Spleen (tissue), 7 donors: ENCODE measurements around the gene EEIG1.
A peak's percentile ranks its signal among the peaks of the same experiment; 100 is the strongest.

Experiments
- POLR2AphosphoS5 ChIP-seq, 3 donors: sonication (generic); formaldehyde crosslinking; IDR thresholded peaks; one replicate each; pipeline ENCODE4 v1.5.1; 2017; ENCODE audit warnings: antibody characterized with exemption in 3 of 3
- TF ChIP-seq, protein P1 (sequence below), 11 experiments: fragments of 200-600 bp in 7 of 11; fragments of 450-650 bp in 4 of 11; sonication (generic) in 4 of 11; IDR thresholded peaks in 8 of 11; conservative IDR thresholded peaks in 3 of 11; 1 replicate in 7 of 11; 2 replicates in 4 of 11; pipeline versions ENCODE4 v1.4.0 to v1.8.0; 2016 to 2021; ENCODE audit warnings: antibody characterized with exemption in 11 of 11, inconsistent platforms in 4 of 11, mild to moderate bottlenecking in 1 of 11
- donor health status: DM: no; HTN: no; CAD: no; lungs with moderate emphysema.
- donor health status: DM: no; HTN: no; CAD: no.
- donor health status: DM: no; HTN: no; CAD: no.

DNA sequence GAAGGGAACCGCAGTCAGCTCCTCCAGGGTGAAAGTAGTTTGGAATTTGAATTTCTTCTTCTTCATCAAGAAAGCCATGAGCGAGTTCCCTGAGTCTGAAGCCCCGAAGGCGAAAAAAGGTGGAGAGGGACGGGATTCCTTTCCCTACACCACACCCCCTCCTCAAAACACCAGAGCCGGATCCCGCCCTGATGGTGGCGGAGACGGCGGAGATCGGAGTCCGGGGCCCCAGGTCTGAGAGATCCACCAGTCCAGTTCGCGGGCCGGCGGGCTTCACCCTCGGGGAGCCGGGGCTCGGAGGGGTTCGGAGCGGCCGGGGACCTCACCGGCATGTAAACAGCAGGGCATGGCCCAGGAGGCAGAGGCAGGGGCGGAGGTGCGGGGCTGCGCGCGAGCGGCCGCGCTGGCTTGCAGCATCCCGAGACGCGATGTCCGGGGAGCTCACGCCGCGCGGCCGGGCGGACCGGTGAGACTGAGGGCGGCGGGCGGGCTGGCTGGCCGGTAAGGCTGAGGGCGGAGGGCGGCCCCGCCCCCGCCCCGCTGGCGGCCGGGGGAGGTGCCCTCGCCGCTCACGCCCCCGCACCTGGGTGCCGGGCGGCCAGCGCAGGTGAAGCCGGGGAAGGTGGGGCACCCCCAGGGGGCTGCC, 606 bp downstream of the EEIG1 start:
- TF ChIP-seq, protein P1, sequence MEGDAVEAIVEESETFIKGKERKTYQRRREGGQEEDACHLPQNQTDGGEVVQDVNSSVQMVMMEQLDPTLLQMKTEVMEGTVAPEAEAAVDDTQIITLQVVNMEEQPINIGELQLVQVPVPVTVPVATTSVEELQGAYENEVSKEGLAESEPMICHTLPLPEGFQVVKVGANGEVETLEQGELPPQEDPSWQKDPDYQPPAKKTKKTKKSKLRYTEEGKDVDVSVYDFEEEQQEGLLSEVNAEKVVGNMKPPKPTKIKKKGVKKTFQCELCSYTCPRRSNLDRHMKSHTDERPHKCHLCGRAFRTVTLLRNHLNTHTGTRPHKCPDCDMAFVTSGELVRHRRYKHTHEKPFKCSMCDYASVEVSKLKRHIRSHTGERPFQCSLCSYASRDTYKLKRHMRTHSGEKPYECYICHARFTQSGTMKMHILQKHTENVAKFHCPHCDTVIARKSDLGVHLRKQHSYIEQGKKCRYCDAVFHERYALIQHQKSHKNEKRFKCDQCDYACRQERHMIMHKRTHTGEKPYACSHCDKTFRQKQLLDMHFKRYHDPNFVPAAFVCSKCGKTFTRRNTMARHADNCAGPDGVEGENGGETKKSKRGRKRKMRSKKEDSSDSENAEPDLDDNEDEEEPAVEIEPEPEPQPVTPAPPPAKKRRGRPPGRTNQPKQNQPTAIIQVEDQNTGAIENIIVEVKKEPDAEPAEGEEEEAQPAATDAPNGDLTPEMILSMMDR (IDR thresholded peaks at IDR 0.05 in 8 of 11, conservative IDR thresholded peaks at IDR 0.05 in 3 of 11) = no peak
- peak; percentile 68 to 79 (median 73) for TF ChIP-seq POLR2AphosphoS5 (IDR thresholded peaks at IDR 0.05)
